Stimulated activated CD4-positive, alpha-beta T cell treated with anti-CD3 and anti-CD28 coated beads, Interleukin-2, amount 100 ng/mL, for 4 hours (primary cell): ENCODE results near the gene WNK2.
"Not testable (repeated sequence)": the region's sequence is repeated elsewhere in the genome, so short reads cannot be mapped to it uniquely, and the experiment has no call there.

Experiments used
- DNase-seq: peaks from one replicate; pipeline ENCODE4 v3.0.0-alpha.2; 2020; ENCODE audit warnings: low read depth

Gene WNK2

DNA sequence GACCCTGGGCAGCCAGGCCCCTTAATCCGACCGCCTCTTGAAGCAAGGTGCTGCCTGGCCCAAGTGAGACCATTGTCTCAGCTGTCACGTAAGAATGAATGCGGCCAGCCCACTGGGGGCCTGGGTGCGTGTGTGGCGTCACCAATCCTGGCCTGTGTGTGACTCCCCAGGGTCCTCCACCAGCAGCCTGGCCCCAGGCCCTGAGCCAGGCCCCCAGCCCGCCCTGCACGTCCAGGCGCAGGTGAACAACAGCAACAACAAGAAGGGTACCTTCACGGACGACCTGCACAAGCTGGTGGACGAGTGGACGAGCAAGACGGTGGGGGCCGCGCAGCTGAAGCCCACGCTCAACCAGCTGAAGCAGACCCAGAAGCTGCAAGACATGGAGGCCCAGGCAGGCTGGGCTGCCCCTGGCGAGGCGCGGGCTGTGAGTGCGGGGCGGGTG lies 124.2 kb downstream of the WNK2 start:
- DNase-seq, result no peak

DNA sequence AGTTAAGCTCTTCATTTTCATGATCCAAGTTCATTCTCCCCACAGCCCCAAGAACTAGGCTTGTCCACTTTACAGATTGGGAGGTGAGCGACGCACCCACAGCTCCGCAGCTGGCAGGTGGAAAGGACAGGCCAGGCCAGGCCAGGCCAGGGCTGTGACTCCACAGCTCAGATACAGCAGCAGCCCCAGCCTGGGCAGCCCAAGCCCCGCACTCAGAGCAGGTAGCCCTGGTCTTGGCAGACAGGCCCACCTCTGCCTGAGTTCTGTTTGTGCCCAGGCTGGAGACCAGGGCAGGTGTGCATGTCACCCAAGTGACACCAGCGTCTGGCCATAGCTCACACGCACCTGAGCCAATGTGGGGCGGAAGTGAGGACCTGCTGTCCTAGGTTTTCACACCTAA lies 124.7 kb downstream of the WNK2 start:
- DNase-seq, result no peak

DNA sequence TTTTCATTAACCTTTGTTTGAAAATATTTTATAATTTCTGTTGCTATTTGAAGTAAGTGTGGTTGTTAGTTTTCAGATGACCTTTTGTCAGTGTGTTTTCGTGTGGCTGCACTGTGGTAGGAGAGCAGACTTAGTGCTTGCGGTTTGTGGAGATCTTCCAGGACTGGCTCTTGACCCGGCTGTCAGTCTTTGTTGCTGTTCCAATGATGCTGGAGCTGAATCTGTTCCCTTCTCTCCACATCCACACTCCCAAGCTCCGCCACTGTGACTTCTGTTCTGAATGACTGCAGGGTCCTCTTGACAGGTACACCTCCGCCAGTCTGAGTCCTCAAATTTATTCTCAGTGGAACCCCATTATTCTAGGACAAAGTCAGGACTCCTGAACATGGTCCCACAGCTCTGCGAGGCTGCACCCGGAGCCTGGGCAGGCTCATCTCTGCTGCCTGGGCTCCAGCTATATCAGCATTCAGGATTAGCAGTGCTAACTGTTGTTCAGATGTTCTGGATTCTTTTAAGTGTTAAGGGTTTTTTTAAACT lies 126.0 kb downstream of the WNK2 start:
- DNase-seq, result no peak

DNA sequence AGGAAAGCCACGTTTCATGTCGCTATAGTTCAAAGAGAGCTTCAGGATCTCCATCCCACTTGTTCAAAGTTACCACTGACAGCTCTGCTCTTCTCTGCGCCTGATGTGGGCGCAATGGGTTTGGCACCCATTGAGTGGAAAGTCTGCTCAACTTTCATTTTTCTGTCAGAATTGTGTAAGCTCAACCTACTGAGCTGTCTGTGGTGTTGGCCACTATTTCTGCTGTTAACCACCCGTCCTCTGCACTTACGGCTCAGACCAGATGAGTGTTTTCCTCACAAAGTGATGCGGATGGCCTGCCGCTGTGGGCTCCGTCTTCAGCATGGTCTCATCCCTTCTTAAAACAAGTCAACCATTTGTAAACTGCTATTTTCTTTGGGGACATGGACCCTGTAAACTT lies 131.2 kb downstream of the WNK2 start:
- DNase-seq, result no peak

DNA sequence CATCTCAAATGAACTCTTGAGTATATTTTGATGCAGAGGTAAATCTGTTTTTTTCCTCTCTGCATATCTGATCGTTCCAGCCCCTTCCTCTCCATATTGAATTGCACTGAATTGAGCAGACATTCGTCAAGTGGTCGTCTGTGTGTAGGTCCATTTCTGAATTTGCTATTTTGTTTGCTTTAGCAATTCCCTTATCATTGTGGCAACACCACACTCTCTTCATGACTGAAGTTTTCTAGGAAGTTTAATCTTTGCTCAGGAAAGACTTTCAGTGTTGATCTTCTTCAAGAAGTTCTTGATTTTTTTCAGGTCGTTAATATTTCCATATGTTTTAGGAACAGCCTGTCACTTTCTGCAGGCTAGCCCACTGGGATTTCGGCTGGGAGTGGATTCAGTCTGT lies 132.0 kb downstream of the WNK2 start:
- no peak for DNase-seq

DNA sequence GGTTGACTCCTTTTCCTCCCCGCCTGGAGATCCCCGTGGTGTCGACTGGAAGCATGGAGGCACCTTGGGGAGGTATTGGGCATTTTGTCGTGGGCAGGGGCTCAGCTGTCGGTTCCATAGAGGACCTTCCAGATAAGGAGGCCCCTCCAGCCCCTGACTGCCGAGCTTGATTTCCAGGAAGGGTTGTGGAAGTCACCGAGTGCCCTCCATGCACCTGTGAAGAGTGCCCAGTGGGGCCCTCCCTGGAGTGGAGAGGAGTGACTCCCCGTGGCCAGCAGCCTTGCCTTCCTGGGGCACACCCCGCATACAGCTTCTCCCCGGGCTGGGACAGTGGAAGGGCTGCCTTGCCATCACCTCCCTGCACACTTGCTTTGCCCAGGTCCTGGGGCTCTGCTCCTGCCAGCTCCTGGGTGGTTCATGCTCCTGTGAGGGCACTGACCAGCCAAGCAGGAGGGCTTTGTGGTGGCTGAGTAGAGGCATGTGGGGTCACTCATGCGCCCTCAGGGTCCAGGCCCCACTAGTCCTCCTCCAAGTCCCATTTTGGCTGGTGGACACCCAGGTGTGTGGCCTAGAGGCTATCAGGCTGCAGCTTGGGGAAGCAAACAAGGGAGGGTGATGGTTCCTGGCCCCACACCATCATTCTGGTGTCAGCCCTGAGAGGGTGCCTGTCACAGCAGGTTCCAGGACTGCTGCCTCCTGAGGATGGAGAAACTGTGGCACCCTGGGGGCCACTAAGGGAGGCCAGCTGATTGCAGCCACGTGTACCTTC lies 133.0 kb downstream of the WNK2 start:
- DNase-seq, result no peak

DNA sequence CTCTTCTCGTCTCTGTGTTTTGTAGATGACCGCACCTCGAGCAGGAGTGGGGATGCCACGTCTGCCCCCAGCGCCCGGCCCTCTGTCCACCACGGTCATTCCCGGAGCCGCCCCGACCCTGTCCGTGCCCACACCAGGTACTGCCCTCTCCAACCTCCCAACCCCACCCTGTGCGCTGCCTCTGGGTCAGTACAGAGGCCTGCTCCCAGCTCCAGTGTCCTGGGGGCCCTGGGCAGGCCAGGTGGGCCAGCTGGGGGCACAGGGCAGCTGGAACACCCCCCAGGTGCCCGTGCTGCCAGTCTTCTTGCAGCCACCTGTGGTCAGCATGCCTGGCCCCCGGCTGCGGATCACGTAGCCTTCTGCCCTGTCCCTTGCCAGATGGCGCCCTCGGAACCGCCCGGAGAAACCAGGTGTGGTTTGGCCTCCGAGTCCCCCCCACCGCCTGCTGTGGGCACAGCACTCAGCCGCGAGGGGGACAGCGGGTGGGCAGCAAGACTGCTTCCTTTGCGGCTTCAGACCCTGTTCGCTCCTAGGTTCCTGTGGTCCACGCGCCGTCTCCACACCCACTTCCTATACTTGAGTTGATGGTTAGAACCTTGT lies 133.7 kb downstream of the WNK2 start:
- no peak for DNase-seq

DNA sequence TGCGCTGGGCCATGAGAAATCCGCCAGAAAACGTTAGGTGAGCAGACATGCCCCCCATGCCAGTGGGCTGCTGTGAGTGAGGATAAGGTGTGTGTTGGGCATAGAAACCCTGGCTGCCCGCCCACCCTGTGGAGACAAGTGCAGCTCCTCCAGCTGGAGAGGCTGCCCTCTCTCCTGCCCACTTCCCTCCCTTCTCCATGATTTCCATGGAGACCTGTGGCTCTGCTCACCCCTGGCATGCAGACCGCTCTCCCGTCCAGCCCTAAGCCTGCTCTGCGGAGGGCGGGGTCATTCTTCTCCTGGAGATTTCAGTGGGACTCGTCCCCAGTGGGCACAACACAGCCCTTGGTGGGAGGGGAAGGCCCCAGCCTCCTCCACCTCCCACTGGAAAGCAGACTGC lies 134.5 kb downstream of the WNK2 start:
- no peak for DNase-seq

DNA sequence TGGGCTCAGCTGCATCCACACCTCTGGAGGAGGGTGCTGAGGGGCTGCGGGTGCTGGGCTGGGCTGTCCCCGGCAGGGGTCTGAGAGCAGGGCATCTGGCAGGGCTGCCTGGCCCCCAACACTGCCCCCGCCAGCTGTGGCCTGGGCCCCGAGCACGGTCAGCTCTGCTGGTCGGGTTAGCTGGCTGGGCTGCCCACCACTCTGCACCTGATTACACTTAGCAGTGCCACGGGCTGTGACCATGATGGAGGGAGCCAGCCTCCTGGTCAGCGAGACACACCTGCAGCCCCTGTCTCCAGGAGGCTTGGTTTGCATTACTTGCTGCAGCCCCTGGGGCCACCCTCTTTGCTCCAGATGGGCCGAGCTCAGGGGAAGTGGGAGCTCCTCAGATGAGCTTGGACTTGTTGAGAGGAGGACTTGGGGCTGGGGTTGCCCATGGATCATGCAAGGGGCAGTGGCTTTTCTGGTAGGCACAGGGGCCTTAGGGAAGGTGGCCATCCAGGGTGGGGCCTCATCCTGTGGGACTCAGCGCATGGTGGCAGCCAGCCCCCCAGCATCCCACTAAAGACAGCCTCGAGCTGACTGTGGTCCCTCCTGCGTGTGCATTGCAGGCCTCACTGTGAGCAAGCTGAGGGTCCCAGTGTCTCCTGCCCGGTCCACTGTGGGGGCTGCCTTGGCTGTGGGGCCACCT lies 135.5 kb downstream of the WNK2 start:
- no peak for DNase-seq

DNA sequence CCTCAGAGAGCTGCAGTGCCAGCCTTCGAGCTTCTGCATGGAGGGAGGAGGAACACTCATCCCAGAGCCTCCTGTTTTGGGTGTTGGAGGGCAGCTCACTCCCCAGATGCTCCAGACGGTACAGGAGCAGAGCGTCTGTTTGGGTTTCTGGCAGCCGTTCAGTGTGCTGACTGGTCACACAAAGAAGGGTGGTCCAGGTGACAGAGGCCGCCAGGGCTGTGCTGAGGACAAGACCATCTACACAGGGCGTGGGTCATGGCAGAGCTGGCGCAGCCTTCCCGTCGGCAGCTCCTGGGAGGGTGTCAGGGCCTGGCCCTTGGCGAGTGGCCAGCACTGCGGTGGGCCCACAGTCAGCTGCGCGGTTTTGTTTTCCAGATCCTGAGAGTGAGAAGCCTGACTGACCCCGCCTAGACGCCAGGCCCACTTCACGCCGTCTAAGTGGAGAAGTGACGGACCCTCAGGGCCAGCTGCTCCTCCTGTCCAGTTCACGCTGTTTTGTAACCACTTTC lies 136.1 kb downstream of the WNK2 start:
- no peak for DNase-seq

DNA sequence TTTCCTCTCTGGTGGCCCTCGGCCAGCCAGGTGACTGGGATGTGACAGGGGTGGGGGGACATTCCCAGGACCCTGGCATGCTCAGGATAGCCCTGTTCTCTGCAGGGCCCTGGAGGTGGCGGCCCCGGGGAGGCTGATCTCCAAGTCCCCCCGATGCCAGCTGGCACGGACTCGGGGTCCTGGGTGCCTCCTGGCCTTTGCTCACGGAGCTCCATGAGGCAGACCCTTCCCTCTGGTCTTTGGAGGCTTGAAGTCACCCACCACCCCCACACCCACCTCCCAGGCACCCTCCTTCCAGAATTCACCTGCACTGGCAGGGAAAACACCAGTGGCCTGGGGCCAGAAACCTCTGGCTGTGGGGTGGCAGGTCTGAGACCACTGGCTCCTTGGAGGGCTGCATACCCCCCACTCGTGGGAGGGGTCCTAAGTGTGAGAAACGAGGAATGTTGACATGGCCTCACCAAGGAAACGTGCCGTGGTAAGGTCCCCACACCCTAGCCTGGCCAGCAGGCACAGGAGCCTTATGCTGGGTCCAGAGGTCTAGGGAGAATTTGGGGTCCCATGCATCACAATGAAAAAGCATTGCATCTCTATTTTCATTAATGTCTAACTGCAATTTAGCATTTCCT lies 136.8 kb downstream of the WNK2 start:
- no peak for DNase-seq

DNA sequence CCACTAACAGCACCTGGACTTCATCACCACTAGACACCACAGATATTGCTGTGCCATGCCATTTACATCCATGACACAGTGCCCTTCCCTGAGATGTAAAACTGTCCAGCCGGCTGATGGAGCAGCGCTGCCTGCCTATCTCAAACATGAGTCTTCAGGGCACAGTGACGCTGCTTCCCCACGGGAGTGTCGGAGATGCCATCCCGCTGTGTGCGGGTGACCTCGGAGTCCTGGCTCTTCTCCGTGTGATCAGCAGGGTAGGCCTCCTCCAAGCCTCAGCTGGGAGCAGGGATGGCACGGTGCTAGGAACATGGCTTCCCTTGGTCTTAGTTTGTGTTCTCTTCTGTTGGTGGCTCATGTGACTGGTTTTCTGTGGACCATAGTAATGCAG lies 137.3 kb downstream of the WNK2 start:
- no peak for DNase-seq

DNA sequence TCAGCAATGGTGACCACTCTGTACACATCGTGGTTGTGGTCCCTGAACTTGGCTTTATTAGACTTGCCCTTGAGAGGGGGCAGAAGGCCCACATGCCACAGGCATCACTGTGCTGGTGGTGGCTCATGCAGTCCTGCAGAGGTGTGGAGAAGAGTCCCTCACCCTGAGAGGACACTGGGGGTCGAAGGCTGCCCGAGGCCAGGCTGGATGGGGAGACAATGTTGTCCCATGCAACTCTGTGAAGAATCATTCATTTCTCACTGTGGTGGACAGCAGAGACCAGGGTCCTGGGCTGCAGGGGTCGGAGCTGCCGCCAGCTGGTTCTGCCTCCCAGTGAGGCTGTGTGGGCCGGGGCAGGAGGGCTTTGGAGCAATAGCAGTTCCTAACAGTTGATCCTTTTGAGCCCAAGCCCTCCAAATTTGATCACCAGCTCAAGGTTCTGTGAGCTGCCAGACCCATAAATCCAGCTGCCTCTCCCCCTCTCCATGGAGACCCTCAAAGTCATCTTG lies 139.6 kb downstream of the WNK2 start:
- DNase-seq, result not testable (repeated sequence)

DNA sequence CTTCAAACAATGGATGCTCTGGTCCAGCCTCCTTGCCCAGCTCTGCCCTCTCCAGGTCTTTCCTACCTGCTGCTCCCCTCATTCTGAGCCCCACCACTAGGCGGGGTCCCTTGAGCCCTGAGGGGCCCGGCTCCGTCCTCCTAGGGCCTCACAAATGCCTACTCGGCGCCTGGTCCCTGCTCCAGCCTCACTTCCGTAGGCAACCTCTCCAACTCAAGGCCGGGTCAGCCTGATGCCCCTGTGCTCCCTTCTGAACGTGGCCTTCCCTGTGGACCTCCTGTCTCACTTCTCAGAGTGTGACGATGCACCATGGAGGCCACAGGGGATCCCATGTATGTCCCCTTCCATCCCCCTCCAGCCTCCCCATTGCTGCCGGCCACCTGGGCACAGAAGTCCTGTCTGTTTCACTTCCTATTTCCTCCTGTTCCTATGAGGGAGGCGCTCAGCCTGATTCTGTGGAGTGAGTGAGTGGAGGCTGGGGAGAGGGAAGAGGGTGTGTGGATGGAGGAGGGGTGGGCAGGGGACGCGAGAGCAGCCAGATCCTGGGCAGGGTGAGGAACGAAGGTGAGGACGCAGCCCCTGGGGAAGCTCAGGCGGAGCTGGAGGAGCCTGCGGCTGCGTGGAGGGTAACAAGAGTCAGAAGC lies 140.4 kb downstream of the WNK2 start:
- no peak for DNase-seq

DNA sequence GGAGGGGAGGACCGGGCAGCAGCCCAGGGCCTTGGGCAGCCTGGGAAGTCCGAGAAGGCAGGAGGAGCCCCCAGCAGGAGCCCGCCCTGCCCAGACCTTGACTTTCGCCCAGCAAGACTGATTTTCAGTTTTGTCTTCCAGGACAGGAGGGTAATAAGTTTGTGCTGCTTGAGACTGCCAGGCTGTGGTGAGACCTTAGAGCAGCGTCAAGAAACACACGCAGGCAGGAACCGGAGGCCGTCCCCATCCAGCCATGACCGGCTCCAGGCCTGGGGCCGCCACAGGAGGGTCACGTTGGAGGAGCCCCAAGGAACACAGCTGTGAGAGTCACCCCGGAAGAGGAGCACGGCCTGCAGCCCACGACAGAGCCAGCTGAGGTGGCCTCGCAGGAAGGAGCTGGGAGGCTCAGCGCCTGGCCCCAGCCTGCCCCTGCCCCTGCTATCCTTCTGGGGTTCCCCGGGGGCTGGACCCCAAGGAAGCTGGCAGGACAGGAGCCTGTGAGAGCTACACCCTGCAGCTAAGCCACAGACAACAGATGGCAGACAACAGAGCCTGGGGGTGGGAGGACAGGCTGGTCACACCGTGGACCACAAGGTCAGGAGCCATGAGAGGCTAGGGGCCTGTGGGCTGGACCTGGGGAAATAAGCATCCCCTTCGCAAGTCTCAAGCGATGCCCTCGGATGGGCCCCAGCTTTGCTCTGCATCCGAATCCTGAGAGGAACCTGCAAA lies 141.5 kb downstream of the WNK2 start:
- DNase-seq, result no peak

DNA sequence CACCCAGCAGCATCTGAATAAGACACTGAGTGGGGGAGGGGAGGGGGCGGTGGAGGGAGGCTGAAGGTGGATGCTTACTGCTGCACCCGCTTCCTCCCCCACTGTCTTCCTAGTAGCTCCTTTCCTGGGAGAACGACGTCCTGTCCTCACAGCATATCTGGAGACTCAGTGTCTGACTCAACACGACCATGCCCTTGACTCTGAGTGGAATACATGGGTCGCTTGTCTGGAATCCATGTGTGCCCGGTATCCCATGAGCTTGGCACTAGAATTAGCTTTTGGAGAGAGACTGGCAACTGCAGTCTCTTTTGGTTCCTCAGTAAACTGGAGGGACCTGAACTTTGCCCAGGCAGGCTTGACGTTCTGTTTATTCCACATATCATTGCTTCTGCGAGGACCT lies 142.1 kb downstream of the WNK2 start:
- no peak for DNase-seq

DNA sequence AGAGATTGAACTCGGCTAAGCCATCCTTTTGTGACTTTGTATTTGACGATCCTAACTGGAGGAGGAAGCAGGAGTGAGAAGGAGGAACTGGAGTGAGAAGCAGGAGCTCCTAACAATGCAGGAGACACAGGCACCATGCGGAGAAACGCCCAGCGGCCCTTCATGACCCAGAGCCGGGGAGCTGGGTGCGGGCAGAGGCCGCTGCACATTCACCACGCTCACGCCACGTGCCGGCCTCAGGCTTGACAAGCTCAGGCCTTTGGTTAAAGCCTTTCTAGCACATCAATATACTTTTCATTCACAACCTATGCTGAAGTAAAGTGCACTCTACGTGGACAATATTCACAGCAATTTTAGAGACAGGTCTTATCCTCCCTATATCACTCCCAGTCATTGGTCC lies 142.7 kb downstream of the WNK2 start:
- no peak for DNase-seq

DNA sequence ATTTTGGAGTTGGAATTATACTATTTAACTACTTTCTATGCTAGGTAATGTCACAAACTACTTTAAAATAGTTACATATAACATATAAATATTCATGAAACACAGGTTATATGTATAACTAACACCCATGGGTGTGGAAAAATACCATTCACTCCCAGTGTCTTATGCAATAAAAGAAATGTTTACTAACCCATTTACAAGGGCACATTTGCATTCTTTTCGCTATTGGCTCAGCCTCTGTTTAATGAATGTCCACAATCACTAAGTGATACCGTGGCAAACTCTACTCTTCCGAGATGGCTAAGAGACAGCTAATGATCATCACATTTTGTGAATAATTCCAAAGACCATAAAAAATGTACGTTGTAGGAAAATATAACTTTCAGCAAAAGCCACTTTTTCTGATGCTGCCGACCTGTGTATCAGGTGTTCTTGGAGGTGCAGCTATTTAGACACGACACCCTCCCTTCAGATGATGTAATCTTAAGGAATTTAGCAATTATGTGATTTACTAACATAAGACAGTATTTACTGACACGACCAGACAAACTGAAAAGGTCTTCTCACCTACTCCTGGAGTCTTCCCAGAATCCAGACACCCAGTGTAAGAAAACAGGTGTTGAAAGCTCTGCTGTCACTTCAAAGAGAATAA lies 145.8 kb downstream of the WNK2 start:
- no peak for DNase-seq

DNA sequence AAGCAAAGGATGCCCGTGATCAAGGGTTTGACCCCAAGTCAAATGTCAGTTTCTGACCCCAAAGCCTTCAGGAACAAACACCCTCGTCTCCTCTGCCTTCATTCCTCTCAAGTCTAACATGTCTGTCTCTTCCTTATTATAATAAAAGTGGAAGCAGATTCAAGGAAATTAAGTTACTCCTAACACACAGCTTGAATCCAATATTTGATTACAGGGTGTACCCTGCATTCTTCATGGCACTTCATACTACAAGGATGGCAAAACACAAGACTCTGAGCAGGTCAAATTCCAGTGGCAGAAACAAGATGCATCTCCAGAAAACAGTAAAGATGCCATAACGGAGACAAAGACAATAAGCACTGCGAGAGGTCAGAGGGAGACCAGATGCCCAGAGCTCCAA lies 148.4 kb downstream of the WNK2 start:
- DNase-seq, result no peak

DNA sequence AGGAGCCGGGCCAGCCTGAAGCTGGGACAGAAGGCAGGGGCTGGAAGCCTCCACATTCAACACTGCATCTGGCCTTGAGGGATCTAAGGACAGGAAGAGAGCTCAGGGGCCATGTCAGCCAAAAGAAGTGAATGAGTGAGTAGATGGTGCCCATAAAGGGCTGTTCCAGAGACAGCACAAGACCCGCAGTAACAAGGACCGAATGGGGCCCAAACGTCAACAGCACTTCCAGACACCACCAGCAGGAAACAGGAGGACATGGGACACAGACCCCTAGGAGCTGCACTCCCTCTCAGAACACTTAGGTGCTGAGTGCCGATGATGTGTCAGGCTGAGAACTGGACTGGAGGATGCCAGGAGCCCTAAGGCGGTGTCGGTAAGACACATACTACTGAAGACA lies 152.8 kb downstream of the WNK2 start:
- DNase-seq, result no peak

DNA sequence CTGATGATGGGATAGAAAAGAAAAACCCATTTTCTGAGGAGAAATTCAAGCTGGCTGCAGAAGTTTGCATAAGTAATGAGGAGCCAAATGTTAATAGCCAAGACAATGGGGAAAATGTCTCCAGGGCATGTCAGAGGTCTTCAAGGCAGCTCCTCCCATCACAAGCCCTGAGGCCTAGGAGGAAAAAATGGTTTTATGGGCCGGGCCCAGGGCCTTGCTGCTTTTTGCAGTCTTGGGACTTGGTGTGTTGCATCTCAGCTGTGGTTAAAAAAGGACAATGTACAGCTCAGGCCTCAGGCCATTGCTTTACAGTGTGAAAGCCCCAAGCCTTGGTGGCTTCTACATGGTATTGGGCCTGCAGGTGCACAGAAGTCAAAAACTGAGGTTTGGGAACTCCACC lies 154.3 kb downstream of the WNK2 start:
- not testable (repeated sequence) for DNase-seq
